Measurements from ENCODE around the gene KRTAP1-1.
"Not testable (repeated sequence)": the region's sequence is repeated elsewhere in the genome, so short reads cannot be mapped to it uniquely, and the experiment has no call there.

DNA sequence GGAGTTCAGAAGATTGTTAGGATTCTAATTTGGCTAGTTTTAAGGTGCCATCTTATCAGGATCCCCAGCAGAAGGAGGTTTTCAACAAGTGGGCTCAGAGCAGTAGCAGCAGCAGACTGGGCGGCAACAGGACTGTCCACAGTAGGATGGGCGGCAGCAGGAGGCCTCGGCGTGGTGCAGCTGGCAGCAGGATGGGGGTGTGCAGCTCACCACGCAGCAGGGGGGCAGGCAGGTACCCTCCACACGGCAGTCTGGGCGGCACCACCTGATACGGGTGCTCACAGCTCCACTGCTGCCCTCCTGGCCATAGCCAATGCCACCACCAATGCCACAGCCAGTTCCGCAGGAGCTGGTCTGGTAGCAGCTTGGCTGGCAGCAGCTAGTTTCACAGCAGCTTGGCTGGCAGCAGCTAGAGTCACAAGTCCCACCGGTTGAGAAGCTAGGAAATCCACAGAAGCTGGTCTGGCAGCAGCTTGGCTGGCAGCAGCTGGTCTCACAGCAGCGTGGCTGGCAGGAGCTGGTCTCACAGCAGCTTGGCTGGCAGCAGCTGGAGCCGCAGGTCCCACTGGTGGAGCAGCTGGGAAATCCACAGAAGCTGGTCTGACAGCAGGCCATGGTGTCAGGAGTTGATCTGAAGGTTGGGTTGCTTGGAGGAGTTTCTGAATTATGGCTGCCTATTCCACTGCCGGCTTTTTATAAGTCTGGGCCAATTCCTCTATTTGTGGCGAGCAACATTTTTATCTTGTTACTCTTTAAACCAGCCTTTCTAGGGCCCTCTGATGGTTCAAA, at the start of gene KRTAP1-1:
- not testable (repeated sequence) for TF ChIP-seq CTCF (IDR thresholded peaks at IDR 0.05); CEBPB (IDR thresholded peaks at IDR 0.05); SREBF2 (IDR thresholded peaks at IDR 0.05); MYC (IDR thresholded peaks at IDR 0.05; ENCODE audit: borderline replicate concordance, low read length); ZFP36 (IDR thresholded peaks at IDR 0.05; ENCODE audit: borderline replicate concordance, partially characterized antibody); MAFK (IDR thresholded peaks at IDR 0.05; ENCODE audit: partially characterized antibody); SMC3 (IDR thresholded peaks at IDR 0.05); CHD2 (IDR thresholded peaks at IDR 0.05; ENCODE audit: low read length, partially characterized antibody); JUN (IDR thresholded peaks at IDR 0.05); HES2 (IDR thresholded peaks at IDR 0.05)
- TF ChIP-seq, protein P1, sequence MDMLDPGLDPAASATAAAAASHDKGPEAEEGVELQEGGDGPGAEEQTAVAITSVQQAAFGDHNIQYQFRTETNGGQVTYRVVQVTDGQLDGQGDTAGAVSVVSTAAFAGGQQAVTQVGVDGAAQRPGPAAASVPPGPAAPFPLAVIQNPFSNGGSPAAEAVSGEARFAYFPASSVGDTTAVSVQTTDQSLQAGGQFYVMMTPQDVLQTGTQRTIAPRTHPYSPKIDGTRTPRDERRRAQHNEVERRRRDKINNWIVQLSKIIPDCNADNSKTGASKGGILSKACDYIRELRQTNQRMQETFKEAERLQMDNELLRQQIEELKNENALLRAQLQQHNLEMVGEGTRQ (IDR thresholded peaks at IDR 0.05), result not testable (repeated sequence)
- TF ChIP-seq, protein P2, sequence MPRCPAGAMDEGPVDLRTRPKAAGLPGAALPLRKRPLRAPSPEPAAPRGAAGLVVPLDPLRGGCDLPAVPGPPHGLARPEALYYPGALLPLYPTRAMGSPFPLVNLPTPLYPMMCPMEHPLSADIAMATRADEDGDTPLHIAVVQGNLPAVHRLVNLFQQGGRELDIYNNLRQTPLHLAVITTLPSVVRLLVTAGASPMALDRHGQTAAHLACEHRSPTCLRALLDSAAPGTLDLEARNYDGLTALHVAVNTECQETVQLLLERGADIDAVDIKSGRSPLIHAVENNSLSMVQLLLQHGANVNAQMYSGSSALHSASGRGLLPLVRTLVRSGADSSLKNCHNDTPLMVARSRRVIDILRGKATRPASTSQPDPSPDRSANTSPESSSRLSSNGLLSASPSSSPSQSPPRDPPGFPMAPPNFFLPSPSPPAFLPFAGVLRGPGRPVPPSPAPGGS (IDR thresholded peaks at IDR 0.05), result not testable (repeated sequence)

All from A549 (cell line).